ENCODE results near the gene SYT7. TPM values are rescaled to one million over a fixed set of nuclear protein-coding genes. Genes with fewer than 3 reads are reported as not detected.

The SYT7 gene
- total RNA-seq, 2 experiments from 2014 or later: not detected

DNA sequence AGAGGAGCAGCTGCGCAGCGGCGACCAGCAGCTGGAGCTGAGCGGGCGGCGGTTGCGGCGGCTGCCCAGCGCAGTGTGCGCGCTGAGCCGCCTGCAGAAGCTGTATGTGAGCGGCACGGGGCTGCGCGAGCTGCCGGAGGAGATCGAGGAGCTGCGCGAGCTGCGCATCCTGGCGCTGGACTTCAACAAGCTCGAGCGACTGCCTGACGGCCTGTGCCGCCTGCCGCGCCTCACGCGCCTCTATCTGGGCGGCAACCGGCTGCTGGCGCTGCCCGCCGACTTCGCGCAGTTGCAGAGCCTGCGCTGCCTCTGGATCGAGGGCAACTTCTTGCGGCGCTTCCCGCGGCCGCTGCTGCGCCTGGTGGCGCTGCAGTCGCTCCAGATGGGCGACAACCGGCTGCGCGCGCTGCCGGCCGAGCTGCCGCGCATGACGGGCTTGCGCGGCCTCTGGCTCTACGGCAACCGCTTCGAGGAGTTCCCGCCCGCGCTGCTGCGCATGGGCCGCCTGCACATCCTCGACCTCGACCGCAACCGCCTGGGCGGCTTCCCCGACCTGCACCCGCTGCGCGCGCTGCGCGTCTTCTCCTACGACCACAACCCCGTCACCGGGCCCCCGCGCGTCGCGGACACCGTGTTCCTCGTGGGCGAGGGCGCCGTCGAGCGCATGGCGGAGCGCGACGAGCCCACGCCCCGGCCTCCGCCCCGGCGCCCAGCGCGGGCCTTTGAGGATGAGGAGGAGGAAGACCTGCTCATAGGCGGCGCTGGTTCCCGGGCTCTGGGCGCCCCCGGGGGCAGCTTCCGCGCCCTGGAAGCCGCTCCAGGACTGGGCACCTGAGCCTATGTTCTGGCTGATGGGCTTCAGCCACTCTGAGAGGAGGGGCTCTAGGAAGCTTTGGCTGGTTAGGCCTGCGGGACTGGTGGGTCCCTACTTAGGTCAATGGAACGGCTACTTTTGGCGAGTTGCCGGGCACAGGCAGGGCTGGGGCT, 71.5 kb downstream of the SYT7 start:
- peak; percentile 13 to 84 (median 39) for DNase-seq
- Mint-ChIP-seq H3K4me3 (peak overlapping the region; percentile 30), H3K9me3 (no peaks in the 10 kb centered on the region), H3K27me3 (peaks cover 59% of the 10 kb centered on the region), H3K36me3 (ENCODE audit: low read depth) (no peaks in the 10 kb centered on the region), H3K27ac (no peak overlapping the region), H3K4me1 (ENCODE audit: low read depth) (peaks cover 7% of the 10 kb centered on the region)
- intact Hi-C loops (cut with DNase I, micrococcal nuclease): no loop called here
- POLR2A ChIA-PET: no interaction called here
- CTCF ChIA-PET: interaction anchor here (0.7 to 1.3 kb wide), 2 partner anchors 27 to 74 kb away, joined by 3 to 5 read pairs; no protein-coding TSS in a partner anchor
- TF ChIP-seq, protein P1, sequence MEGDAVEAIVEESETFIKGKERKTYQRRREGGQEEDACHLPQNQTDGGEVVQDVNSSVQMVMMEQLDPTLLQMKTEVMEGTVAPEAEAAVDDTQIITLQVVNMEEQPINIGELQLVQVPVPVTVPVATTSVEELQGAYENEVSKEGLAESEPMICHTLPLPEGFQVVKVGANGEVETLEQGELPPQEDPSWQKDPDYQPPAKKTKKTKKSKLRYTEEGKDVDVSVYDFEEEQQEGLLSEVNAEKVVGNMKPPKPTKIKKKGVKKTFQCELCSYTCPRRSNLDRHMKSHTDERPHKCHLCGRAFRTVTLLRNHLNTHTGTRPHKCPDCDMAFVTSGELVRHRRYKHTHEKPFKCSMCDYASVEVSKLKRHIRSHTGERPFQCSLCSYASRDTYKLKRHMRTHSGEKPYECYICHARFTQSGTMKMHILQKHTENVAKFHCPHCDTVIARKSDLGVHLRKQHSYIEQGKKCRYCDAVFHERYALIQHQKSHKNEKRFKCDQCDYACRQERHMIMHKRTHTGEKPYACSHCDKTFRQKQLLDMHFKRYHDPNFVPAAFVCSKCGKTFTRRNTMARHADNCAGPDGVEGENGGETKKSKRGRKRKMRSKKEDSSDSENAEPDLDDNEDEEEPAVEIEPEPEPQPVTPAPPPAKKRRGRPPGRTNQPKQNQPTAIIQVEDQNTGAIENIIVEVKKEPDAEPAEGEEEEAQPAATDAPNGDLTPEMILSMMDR (IDR thresholded peaks at IDR 0.05): no peak
- H3K9me3 ChIP-seq (ENCODE audit: control insufficient read depth in 1 of 2, insufficient read depth in 1 of 2, low read length in 2 of 2): peaks cover 0 to 14% of the 10 kb centered on the region in 2 experiments
- H3K4me1 ChIP-seq (ENCODE audit: insufficient read depth, low read length): peaks cover 18% of the 10 kb centered on the region
- no peaks in the 10 kb centered on the region for H3K36me3 ChIP-seq (ENCODE audit: insufficient read depth, low read length)
- no peak overlapping the region for H3K27ac ChIP-seq (ENCODE audit: low read depth in 1 of 2, low read length in 2 of 2)
- no peak overlapping the region for H3K4me3 ChIP-seq (ENCODE audit: low read length)
- peak; percentile 83 for ATAC-seq (ENCODE audit: poor library complexity)
- H3K27me3 ChIP-seq (ENCODE audit: control insufficient read depth in 1 of 2, insufficient read depth in 2 of 2, low read length in 2 of 2): peaks cover 49 to 54% of the 10 kb centered on the region in 2 experiments

DNA sequence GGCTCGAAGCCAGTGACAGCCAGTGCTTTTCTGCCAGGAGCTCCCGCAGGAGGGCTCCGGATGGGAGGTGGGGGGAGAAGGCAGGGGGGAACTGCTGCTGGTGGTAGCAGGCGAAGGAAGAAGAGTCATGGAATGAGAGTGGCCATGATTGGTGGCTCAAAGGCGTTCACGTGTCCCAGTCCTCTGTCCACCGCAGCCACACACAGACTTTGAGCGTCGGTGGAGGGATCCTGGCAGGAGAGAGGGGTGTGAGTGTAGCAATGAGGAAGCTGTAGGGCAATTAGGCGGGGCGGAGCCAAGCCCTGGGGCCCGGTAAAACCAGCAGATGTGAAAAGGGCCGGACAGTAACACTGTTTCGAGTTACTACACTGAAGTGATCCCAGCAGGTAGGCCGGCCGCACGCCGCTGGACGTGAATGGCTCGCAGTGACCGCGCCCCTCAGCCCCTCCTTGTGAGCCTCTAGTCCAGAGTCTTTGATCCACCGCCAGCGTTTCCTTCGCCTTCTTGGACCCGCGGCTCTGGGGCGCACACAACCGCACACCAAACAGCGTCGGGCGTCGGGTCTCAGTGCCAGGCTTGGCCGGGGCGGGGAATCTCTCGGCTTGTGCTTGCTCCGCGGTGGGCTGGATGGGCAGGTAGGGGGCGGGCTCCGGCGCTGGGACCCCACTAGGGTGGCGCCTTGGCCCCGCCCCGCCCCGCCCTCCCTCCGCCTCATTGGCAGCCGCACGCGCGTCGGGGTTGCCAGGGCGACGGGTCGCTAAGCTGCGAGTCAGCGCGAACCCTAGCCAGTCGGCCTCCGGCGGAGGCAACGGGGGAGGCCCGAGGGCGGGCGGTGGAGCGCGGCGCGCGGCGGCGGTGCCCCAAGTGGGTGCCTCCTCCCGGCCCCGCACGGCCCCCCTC, 72.7 kb downstream of the SYT7 start, which contains the start of gene LRRC10B:
TSS of gene LRRC10B (plus strand) at position 788 of the 900 bp plus-strand sequence. CDS start 250 bp downstream, outside the sequence.
- peak in 6 of 14 experiments; percentile 5 to 49 (median 11) for DNase-seq
- Histone ChIP-seq H3K36me3 (ENCODE audit: insufficient read depth, low read length) (no peaks in the 10 kb centered on the region), H3K27ac (ENCODE audit: low read depth in 1 of 2, low read length in 2 of 2) (no peak within 1 kb of the TSS), H3K27me3 (ENCODE audit: control insufficient read depth in 1 of 2, insufficient read depth in 2 of 2, low read length in 2 of 2) (peaks cover 54% of the 10 kb centered on the region in 2 experiments), H3K4me1 (ENCODE audit: insufficient read depth, low read length) (peaks cover 18% of the 10 kb centered on the region), H3K9me3 (ENCODE audit: control insufficient read depth in 1 of 2, insufficient read depth in 1 of 2, low read length in 2 of 2) (peaks cover 0 to 14% of the 10 kb centered on the region in 2 experiments), H3K4me3 (ENCODE audit: low read length) (no peak within 1 kb of the TSS)
- TF ChIP-seq, protein P1 (IDR thresholded peaks at IDR 0.05): no peak
- Mint-ChIP-seq H3K36me3 (ENCODE audit: low read depth) (no peaks in the 10 kb centered on the region), H3K4me3 (peak within 1 kb of the TSS; percentile 58), H3K4me1 (ENCODE audit: low read depth) (peaks cover 7% of the 10 kb centered on the region), H3K27ac (no peak within 1 kb of the TSS), H3K27me3 (peaks cover 54% of the 10 kb centered on the region), H3K9me3 (no peaks in the 10 kb centered on the region)
- ChIA-PET POLR2A (no interaction called here), CTCF (interaction anchor here (0.7 kb wide), 1 partner anchor 26 kb away, joined by 3 read pairs; no protein-coding TSS in a partner anchor)
- intact Hi-C loops (cut with DNase I, micrococcal nuclease): no loop called here
- no peak for ATAC-seq (ENCODE audit: poor library complexity)

Data from CD4-positive, alpha-beta T cell (primary cell).